K562 (cell line): ENCODE data around the gene EGR2. TPM values are rescaled to one million over a fixed set of nuclear protein-coding genes. Genes with fewer than 3 reads are reported as not detected.

Experiments used
- ATAC-seq: fragments of 200-7000 bp; cut with Tn5 transposase; 3 replicates; pipeline ENCODE4 v1.9.1; 2020; ENCODE audit warnings: moderate library complexity
- BruUV-seq: library from RNA; stranded (reverse); fragments of 400-500 nt; replicated peaks from 2 replicates; lab custom pipeline; 2021; lab: Mats Ljungman, UMichigan
- CTCF ChIA-PET: fragments of 300-600 bp; formaldehyde crosslinking; extraction: SDS; loops from one replicate; lab custom pipeline; 2021; ENCODE audit warnings: low intra/inter-chr PET ratio; lab: Yijun Ruan, JAX
- POLR2A ChIA-PET: fragments of 300-600, 350-650 bp; sonication (Branson Sonifier 250); formaldehyde crosslinking; extraction: SDS; loops from one replicate; lab custom pipeline; 2021; ENCODE audit warnings: antibody characterized with exemption, inconsistent platforms; lab: Yijun Ruan, JAX
- DNase-seq, 4 experiments: peaks; one replicate each; pipeline versions ENCODE4 v3.0.0 to v3.0.0-alpha.2; 2011 to 2018; ENCODE audit warnings: low spot score in 3 of 4, mixed read lengths in 3 of 4; ENCODE audit errors: extremely low read depth in 1 of 4
- FAIRE-seq: peaks from 2 replicates; lab custom pipeline; 2011; peaks lifted over from hg19 to GRCh38; lab: Jason Lieb, UNC
- H2AFZ ChIP-seq: 2 replicates; pipeline ENCODE4 v1.6.0; 2011; ENCODE audit warnings: low read depth, low read length, control low read depth, inconsistent platforms
- H3K27ac ChIP-seq: fragments of 200-600 bp; 3 replicates; pipeline ENCODE4 v1.8.0; 2011; ENCODE audit warnings: low read depth, mild to moderate bottlenecking, control low read depth, inconsistent platforms, low read length, moderate library complexity, mixed read lengths; ENCODE audit errors: extremely low read depth
- H3K27me3 ChIP-seq, 2 experiments: fragments of 300-600 bp in 1 of 2; 2 replicates in 1 of 2; 3 replicates in 1 of 2; pipeline versions ENCODE4 v1.6.0 to v1.8.0; 2011; ENCODE audit warnings: inconsistent platforms in 2 of 2, low read length in 2 of 2, mild to moderate bottlenecking in 1 of 2, mixed read lengths in 1 of 2, moderate library complexity in 1 of 2; ENCODE audit not compliant: control insufficient read depth in 2 of 2, insufficient read depth in 2 of 2
- H3K36me3 ChIP-seq: fragments of 300-600 bp; 3 replicates; pipeline ENCODE4 v1.8.0; 2011; ENCODE audit warnings: mild to moderate bottlenecking, low read length, inconsistent platforms; ENCODE audit not compliant: control insufficient read depth, insufficient read depth
- H3K4me1 ChIP-seq, 2 experiments: fragments of 200-600 bp in 1 of 2; replicated peaks in 1 of 2; 2 replicates in 1 of 2; 3 replicates in 1 of 2; pipeline versions ENCODE4 v1.5.1 to v1.8.0; 2011; ENCODE audit warnings: inconsistent platforms in 2 of 2, low read length in 2 of 2, mild to moderate bottlenecking in 1 of 2, mixed read lengths in 1 of 2, moderate library complexity in 1 of 2; ENCODE audit not compliant: control insufficient read depth in 2 of 2, insufficient read depth in 2 of 2
- H3K4me2 ChIP-seq: 2 replicates; pipeline ENCODE4 v1.6.1; 2011; ENCODE audit warnings: low read length, control low read depth, inconsistent platforms, mixed read lengths; ENCODE audit not compliant: insufficient read depth
- H3K4me3 ChIP-seq: fragments of 200-600 bp; sonication (generic), shearing (Covaris generic); 2 replicates; pipeline ENCODE4 v1.5.1; 2016; ENCODE audit warnings: control low read depth, inconsistent platforms
- H3K79me2 ChIP-seq: fragments of 200-600 bp; 3 replicates; pipeline ENCODE4 v1.8.0; 2011; ENCODE audit warnings: low read length, inconsistent platforms; ENCODE audit not compliant: control insufficient read depth, insufficient read depth
- H3K9ac ChIP-seq, 2 experiments: 2 replicates each; pipeline versions ENCODE4 v1.6.0 to v1.6.1; 2011; ENCODE audit warnings: low read depth in 2 of 2, low read length in 2 of 2, control low read depth in 1 of 2, inconsistent platforms in 1 of 2, mild to moderate bottlenecking in 1 of 2, mixed read lengths in 1 of 2; ENCODE audit not compliant: insufficient read depth in 1 of 2
- H3K9me1 ChIP-seq: one replicate; pipeline ENCODE4 v1.6.0; 2011; ENCODE audit warnings: inconsistent platforms, mild to moderate bottlenecking, low read length, moderate library complexity; ENCODE audit not compliant: control insufficient read depth, insufficient read depth
- H3K9me3 ChIP-seq: replicated peaks from 2 replicates; pipeline ENCODE4 v1.5.1; 2011; ENCODE audit warnings: low read depth, low read length, inconsistent platforms; ENCODE audit not compliant: control insufficient read depth, insufficient read depth
- H4K20me1 ChIP-seq: replicated peaks from 2 replicates; pipeline ENCODE4 v1.6.1; 2011; ENCODE audit warnings: low read length, inconsistent platforms, mixed read lengths; ENCODE audit not compliant: control insufficient read depth, insufficient read depth
- ARID1B ChIP-seq: fragments of 450-650 bp; IDR thresholded peaks from 2 replicates; pipeline ENCODE4 v1.6.1; 2016; ENCODE audit warnings: antibody characterized with exemption, mild to moderate bottlenecking, inconsistent platforms
- DMBX1 ChIP-seq: fragments of 250-450 bp; sonication (Bioruptor Pico); IDR thresholded peaks from 2 replicates; pipeline ENCODE4 v1.8.0; 2022; ENCODE audit warnings: inconsistent platforms, mild to moderate bottlenecking, moderate library complexity, borderline replicate concordance
- GABPB2 ChIP-seq: fragments of 250-450 bp; sonication (Bioruptor Pico); conservative IDR thresholded peaks from 2 replicates; pipeline ENCODE4 v1.5.1; 2021; ENCODE audit warnings: mild to moderate bottlenecking
- NEUROD1 ChIP-seq: fragments of 150-350 bp; IDR thresholded peaks from 2 replicates; pipeline ENCODE4 v1.6.1; 2014; ENCODE audit warnings: borderline replicate concordance, low read length, low read depth; ENCODE audit not compliant: partially characterized antibody
- NR1H2 ChIP-seq: sonication (generic); formaldehyde crosslinking; IDR thresholded peaks from 2 replicates; pipeline ENCODE4 v1.4.0; 2020; ENCODE audit warnings: mild to moderate bottlenecking, missing genetic modification reagents
- ZKSCAN3 ChIP-seq: fragments of 250-450 bp; sonication (Bioruptor Pico); IDR thresholded peaks from 2 replicates; pipeline ENCODE4 v1.4.0; 2020
- ZNF551 ChIP-seq: fragments of 250-450 bp; sonication (Bioruptor Pico); IDR thresholded peaks from 2 replicates; pipeline ENCODE4 v1.5.0; 2021; ENCODE audit warnings: mild to moderate bottlenecking, moderate library complexity
- ZNF639 ChIP-seq, 2 experiments: fragments of 200-800 bp in 1 of 2; sonication (Bioruptor generic) in 1 of 2; sonication (generic) in 1 of 2; formaldehyde crosslinking in 1 of 2; IDR thresholded peaks in 1 of 2; conservative IDR thresholded peaks in 1 of 2; 2 replicates each; pipeline versions ENCODE4 v1.5.0 to v1.6.1; 2016 to 2020; ENCODE audit warnings: missing compliant biosample characterization in 1 of 2, missing genetic modification characterization in 1 of 2, missing genetic modification reagents in 1 of 2
- ZNF644 ChIP-seq: fragments of 200-800 bp; sonication (Bioruptor generic); IDR thresholded peaks from 2 replicates; pipeline ENCODE4 v1.6.1; 2016; ENCODE audit warnings: low read depth, missing genetic modification characterization, missing compliant biosample characterization
- WGBS: fragments of 100-300 bp; shearing (Covaris generic); methylation state at CpG from one replicate; pipeline ENCODE4 v1.1.6; 2016; ENCODE audit warnings: low coverage, mixed read lengths; ENCODE audit not compliant: insufficient coverage; ENCODE audit errors: missing lambda C conversion rate; 5-methylcytosine and 5-hydroxymethylcytosine counted together
- in situ Hi-C: fragments of 300-500 bp; cut with MboI; formaldehyde crosslinking; loops from 4 replicates; pipeline ENCODE4 v1.15.0; 2018; ENCODE audit warnings: inconsistent platforms, mixed read lengths
- intact Hi-C: fragments of 100-400 bp; cut with micrococcal nuclease; formaldehyde crosslinking; loops from 2 replicates; pipeline ENCODE4 v1.14.2; 2022
- polyA plus RNA-seq, 8 experiments: library from polyadenylated mRNA; depleted of rRNA in 4 of 8; stranded (reverse) in 5 of 8; unstranded in 3 of 8; fragments of >200 nt; fragmentation: Nextera tagmentation in 2 of 8; fragmentation: Illumina TruSeq in 1 of 8; extraction: Ambion mirVana in 2 of 8; extraction: Trizol in 1 of 8; gene quantifications; 2 replicates each; pipeline versions ENCODE4 v1.2.1 to v1.2.3, GENCODE V29; 2011 to 2014; ENCODE audit warnings: inconsistent platforms in 1 of 8, missing spikeins in 1 of 8
- total RNA-seq, 7 experiments: library from RNA; depleted of rRNA in 6 of 7; stranded (reverse); fragments of >200 nt in 6 of 7; fragmentation: Illumina TruSeq in 2 of 7; extraction: Trizol in 2 of 7; gene quantifications; 2 replicates each; pipeline versions ENCODE4 v1.2.1 to v1.2.3, GENCODE V29; 2011 to 2021; ENCODE audit warnings: low replicate concordance in 1 of 7
- TF ChIP-seq, protein P1 (sequence below), 2 experiments: fragments of 450-650 bp in 1 of 2; sonication (generic) in 1 of 2; formaldehyde crosslinking in 1 of 2; IDR thresholded peaks; 2 replicates each; pipeline versions ENCODE4 v1.7.1 to v1.9.0; 2016 to 2022; ENCODE audit warnings: inconsistent platforms in 1 of 2, mild to moderate bottlenecking in 1 of 2, missing genetic modification reagents in 1 of 2

Gene EGR2
- total and polyA plus RNA-seq, 9 of the 15 experiments (the other 6 are each of a cell fraction or from before 2014, with no cell fraction given): 0.08 to 0.18 (median 0.12) TPM; not detected in 4

DNA sequence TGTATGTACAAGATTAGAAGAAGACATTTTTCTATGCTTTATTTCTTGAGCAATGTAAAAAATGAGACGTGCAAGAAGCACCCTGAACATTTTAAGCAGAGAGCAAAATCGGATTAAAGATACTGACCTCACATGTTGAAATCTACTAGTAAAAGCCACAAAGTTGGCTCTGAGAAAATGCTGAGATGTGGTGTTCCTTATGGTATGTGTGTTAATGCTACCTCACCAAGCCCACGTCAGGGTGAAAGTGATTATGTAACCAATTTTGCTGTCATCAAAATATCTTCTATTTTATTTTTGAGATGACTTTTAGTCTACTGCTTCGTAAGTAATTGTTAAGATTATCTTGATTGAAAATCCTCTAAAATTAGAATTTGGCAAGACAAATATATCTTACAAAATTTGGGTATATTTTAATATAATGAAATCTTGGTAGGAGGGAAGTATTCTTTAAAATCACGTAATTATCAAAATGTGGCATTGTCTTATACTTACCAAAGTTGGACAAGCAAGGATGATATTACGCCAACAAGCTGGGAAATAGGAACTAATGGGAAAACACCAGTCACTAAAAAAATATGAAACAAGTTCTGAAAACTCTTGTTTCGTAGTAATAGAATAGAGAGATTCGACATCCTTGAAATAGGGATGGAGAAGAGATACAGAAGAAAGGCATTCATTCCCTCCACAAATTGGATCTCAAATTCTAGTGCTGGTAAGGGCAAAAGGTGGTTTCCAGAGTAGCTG is 5.8 kb downstream of the EGR2 start:
- no peak overlapping the region for H3K4me2 ChIP-seq
- WGBS: 87% methylated on average over 8 of the region's 8 CpGs
- H3K79me2 ChIP-seq: peaks cover 32% of the 10 kb centered on the region
- ATAC-seq (no peak), FAIRE-seq (peak; percentile 46), DNase-seq (no peak)
- H3K9me3 ChIP-seq: no peaks in the 10 kb centered on the region
- H3K9me1 ChIP-seq: peaks cover 3% of the 10 kb centered on the region
- H3K27me3 ChIP-seq: peaks cover 12 to 29% of the 10 kb centered on the region in 2 experiments; a peak in 4 of 5 replicates
- peaks cover 15% of the 10 kb centered on the region for H4K20me1 ChIP-seq
- ChIA-PET POLR2A (interaction anchor here (0.7 kb wide), 1 partner anchor 33 kb away, joined by 3 read pairs; no protein-coding TSS in a partner anchor), CTCF (no interaction called here)
- H3K4me3 ChIP-seq: no peak overlapping the region
- H3K9ac ChIP-seq: no peak overlapping the region
- no peak overlapping the region for H3K27ac ChIP-seq
- BruUV-seq: no TSS peak
- H2AFZ ChIP-seq: no peak overlapping the region
- peaks cover 13 to 20% of the 10 kb centered on the region in 2 experiments; a peak in 4 of 5 replicates for H3K4me1 ChIP-seq
- peaks cover 30% of the 10 kb centered on the region for H3K36me3 ChIP-seq
- in situ Hi-C loops: no loop called here
- intact Hi-C loops: no loop called here
- TF ChIP-seq GABPB2 (no peak), ZKSCAN3 (CRISPR knock-in tag) (no peak), ARID1B (no peak), NEUROD1 (no peak), ZNF644 (tag) (no peak), ZNF551 (CRISPR knock-in tag) (no peak), ZNF639 (CRISPR knock-in tag; conservative IDR thresholded peaks at IDR 0.05 in 1 of 2, IDR thresholded peaks at IDR 0.05 in 1 of 2) (no peak), NR1H2 (no peak), DMBX1 (CRISPR knock-in tag) (no peak)
- TF ChIP-seq, protein P1, sequence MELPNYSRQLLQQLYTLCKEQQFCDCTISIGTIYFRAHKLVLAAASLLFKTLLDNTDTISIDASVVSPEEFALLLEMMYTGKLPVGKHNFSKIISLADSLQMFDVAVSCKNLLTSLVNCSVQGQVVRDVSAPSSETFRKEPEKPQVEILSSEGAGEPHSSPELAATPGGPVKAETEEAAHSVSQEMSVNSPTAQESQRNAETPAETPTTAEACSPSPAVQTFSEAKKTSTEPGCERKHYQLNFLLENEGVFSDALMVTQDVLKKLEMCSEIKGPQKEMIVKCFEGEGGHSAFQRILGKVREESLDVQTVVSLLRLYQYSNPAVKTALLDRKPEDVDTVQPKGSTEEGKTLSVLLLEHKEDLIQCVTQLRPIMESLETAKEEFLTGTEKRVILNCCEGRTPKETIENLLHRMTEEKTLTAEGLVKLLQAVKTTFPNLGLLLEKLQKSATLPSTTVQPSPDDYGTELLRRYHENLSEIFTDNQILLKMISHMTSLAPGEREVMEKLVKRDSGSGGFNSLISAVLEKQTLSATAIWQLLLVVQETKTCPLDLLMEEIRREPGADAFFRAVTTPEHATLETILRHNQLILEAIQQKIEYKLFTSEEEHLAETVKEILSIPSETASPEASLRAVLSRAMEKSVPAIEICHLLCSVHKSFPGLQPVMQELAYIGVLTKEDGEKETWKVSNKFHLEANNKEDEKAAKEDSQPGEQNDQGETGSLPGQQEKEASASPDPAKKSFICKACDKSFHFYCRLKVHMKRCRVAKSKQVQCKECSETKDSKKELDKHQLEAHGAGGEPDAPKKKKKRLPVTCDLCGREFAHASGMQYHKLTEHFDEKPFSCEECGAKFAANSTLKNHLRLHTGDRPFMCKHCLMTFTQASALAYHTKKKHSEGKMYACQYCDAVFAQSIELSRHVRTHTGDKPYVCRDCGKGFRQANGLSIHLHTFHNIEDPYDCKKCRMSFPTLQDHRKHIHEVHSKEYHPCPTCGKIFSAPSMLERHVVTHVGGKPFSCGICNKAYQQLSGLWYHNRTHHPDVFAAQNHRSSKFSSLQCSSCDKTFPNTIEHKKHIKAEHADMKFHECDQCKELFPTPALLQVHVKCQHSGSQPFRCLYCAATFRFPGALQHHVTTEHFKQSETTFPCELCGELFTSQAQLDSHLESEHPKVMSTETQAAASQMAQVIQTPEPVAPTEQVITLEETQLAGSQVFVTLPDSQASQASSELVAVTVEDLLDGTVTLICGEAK (IDR thresholded peaks at IDR 0.05): no peak
- TF ChIP-seq, protein P1 (CRISPR knock-in tag; IDR thresholded peaks at IDR 0.05): no peak
